ENCODE measurements around the gene GLRX3.

GRCh38 chr10:130214431-130214830 lies 78.2 kb downstream of the GLRX3 start:
- TF ChIP-seq POLR2A (IDR thresholded peaks at IDR 0.05; ENCODE audit: low read depth, low read length), result no peak
- no peak for TF ChIP-seq POLR2AphosphoS5 (IDR thresholded peaks at IDR 0.05; ENCODE audit: low read length)
- TF ChIP-seq CTCF (IDR thresholded peaks at IDR 0.05 in 2 of 3, conservative IDR thresholded peaks at IDR 0.05 in 1 of 3; ENCODE audit: control insufficient read depth in 2 of 3, extremely low read depth in 1 of 3, insufficient read depth in 1 of 3, low read depth in 3 of 3, low read length in 3 of 3), result no peak
- TF ChIP-seq EZH2 (IDR thresholded peaks at IDR 0.05; ENCODE audit: borderline replicate concordance, control insufficient read depth, low read depth, low read length), result no peak
- no peak for TF ChIP-seq ZNF274 (IDR thresholded peaks at IDR 0.05; ENCODE audit: insufficient read depth, insufficient read length)
- TF ChIP-seq EP300 (IDR thresholded peaks at IDR 0.05; ENCODE audit: borderline replicate concordance in 1 of 2, control insufficient read depth in 1 of 2, low read depth in 2 of 2, low read length in 2 of 2), result no peak
- TF ChIP-seq NBN (IDR thresholded peaks at IDR 0.05), result no peak
- TF ChIP-seq KDM1A (IDR thresholded peaks at IDR 0.05; ENCODE audit: borderline replicate concordance), result no peak
- no peak for TF ChIP-seq PAX8 (IDR thresholded peaks at IDR 0.05)
- TF ChIP-seq RCOR1 (conservative IDR thresholded peaks at IDR 0.05; ENCODE audit: low read depth, low read length), result no peak
- no peak for TF ChIP-seq CHD1 (IDR thresholded peaks at IDR 0.05; ENCODE audit: low read depth, low read length)
- no peak for TF ChIP-seq ATF3 (IDR thresholded peaks at IDR 0.05; ENCODE audit: borderline replicate concordance, extremely low read depth, low read depth, low read length)
- TF ChIP-seq YY1 (IDR thresholded peaks at IDR 0.05; ENCODE audit: low read depth, low read length), result no peak
- no peak for TF ChIP-seq CHD2 (IDR thresholded peaks at IDR 0.05; ENCODE audit: borderline replicate concordance, low read depth, low read length)
